ENCODE data around the gene MROH8. TPM values are rescaled to one million over a fixed set of nuclear protein-coding genes. Genes with fewer than 3 reads are reported as not detected.

Gene MROH8
- total RNA-seq, 3 donors from 2014 or later (not counting 1 experiment from before 2014, with no cell fraction given), result 1.7 to 3.2 (median 2.3) TPM

DNA sequence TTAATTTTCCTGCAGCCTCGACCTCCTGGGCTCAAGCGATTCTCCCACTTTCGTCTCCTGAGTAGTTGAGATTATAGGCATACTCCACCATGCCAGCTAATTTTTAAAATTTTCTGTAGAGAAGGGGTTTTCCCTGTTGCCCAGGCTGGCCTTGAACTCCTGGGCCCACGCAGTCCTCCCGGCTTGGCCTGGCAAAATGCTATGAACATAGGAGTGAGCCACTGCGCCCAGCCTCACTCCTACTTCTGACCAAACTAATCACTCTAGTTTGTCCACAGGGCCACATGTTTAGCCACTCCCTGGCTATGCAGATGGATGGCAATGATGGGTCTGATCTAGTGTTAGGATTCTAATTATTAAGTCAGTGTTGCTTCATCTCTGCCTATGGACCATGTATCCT lies 32.1 kb downstream of the MROH8 start:
- intact Hi-C loops (cut with micrococcal nuclease), result no loop called here
- no peaks in the 10 kb centered on the region for H3K4me1 ChIP-seq (ENCODE audit: control insufficient read depth, insufficient read depth, low read length)
- H3K4me3 ChIP-seq (ENCODE audit: low read length), result no peak overlapping the region
- H3K27ac ChIP-seq (ENCODE audit: low read length), result no peak overlapping the region
- H3K36me3 ChIP-seq (ENCODE audit: control insufficient read depth, insufficient read depth, low read length), result no peaks in the 10 kb centered on the region
- TF ChIP-seq, protein P1, sequence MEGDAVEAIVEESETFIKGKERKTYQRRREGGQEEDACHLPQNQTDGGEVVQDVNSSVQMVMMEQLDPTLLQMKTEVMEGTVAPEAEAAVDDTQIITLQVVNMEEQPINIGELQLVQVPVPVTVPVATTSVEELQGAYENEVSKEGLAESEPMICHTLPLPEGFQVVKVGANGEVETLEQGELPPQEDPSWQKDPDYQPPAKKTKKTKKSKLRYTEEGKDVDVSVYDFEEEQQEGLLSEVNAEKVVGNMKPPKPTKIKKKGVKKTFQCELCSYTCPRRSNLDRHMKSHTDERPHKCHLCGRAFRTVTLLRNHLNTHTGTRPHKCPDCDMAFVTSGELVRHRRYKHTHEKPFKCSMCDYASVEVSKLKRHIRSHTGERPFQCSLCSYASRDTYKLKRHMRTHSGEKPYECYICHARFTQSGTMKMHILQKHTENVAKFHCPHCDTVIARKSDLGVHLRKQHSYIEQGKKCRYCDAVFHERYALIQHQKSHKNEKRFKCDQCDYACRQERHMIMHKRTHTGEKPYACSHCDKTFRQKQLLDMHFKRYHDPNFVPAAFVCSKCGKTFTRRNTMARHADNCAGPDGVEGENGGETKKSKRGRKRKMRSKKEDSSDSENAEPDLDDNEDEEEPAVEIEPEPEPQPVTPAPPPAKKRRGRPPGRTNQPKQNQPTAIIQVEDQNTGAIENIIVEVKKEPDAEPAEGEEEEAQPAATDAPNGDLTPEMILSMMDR (IDR thresholded peaks at IDR 0.05), result no peak
- H3K9me3 ChIP-seq (ENCODE audit: control insufficient read depth, insufficient read depth, low read length), result no peaks in the 10 kb centered on the region
- no peaks in the 10 kb centered on the region for H3K36me3 Mint-ChIP-seq
- H3K9me3 Mint-ChIP-seq, result no peaks in the 10 kb centered on the region
- 100% methylated on average over 3 of the region's 6 CpGs for WGBS (ENCODE audit: insufficient coverage)
- no peak for DNase-seq
- no peak overlapping the region for H3K27ac Mint-ChIP-seq
- H3K4me3 Mint-ChIP-seq, result no peak overlapping the region
- no peaks in the 10 kb centered on the region for H3K4me1 Mint-ChIP-seq
- no peaks in the 10 kb centered on the region for H3K27me3 Mint-ChIP-seq (ENCODE audit: low read depth in 2 of 2)
- H3K27me3 ChIP-seq (ENCODE audit: control insufficient read depth, insufficient read depth, low read length), result no peaks in the 10 kb centered on the region
- ATAC-seq, result no peak

DNA sequence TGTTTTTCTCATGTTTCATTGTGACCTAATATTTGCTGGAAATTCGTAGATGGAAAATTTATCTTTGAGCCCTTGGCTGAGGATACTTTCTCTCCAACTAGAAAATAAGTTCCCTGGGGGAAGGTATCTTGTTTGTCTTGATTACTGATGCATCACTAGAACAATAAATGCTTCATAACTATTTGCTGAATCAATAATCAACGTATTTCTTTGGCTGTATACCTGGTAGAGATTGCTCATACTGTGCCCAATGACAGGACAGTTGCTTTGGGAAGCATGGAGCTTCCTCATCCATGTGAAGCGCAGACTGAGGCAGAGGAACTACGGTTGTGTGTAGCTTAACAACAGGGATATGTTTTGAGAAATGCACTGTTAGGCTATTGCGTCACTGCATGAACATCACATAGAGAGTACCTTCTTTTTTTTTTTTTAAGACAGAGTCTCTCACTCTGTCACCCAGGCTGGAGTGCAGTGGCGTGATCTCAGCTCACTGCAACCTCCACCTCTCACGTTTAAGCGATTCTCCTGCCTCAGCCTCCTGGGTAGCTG lies 34.4 kb downstream of the MROH8 start:
- H3K9me3 Mint-ChIP-seq, result no peaks in the 10 kb centered on the region
- H3K4me1 ChIP-seq (ENCODE audit: control insufficient read depth, insufficient read depth, low read length), result no peaks in the 10 kb centered on the region
- DNase-seq (no peak), ATAC-seq (no peak)
- no peak overlapping the region for H3K27ac ChIP-seq (ENCODE audit: low read length)
- no peaks in the 10 kb centered on the region for H3K27me3 ChIP-seq (ENCODE audit: control insufficient read depth, insufficient read depth, low read length)
- no peaks in the 10 kb centered on the region for H3K4me1 Mint-ChIP-seq
- no peaks in the 10 kb centered on the region for H3K36me3 Mint-ChIP-seq
- TF ChIP-seq, protein P1 (IDR thresholded peaks at IDR 0.05), result no peak
- no peak overlapping the region for H3K4me3 Mint-ChIP-seq
- no peaks in the 10 kb centered on the region for H3K36me3 ChIP-seq (ENCODE audit: control insufficient read depth, insufficient read depth, low read length)
- no peak overlapping the region for H3K27ac Mint-ChIP-seq
- H3K27me3 Mint-ChIP-seq (ENCODE audit: low read depth in 2 of 2), result no peaks in the 10 kb centered on the region
- H3K4me3 ChIP-seq (ENCODE audit: low read length), result no peak overlapping the region
- intact Hi-C loops (cut with micrococcal nuclease), result no loop called here
- WGBS (ENCODE audit: insufficient coverage), result 94% methylated on average over 7 of the region's 8 CpGs
- no peaks in the 10 kb centered on the region for H3K9me3 ChIP-seq (ENCODE audit: control insufficient read depth, insufficient read depth, low read length)

DNA sequence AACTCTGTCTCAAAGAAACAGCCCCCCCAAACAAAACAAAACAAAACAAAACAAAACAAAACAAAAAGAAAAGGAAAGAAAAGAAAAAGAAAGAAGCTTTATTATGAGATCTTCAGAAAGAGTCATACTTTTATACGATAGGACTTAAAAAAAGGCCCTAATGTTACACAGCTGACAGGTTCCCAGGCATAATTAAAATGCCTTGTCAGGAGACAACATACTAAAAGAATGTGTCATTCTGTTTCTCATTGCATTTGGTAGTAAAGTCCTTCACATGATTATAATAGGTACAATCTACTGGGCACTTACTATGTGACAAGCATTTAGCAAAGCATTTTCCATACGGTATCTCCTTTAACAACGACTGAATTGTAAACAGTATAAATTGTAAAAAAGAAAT lies 36.6 kb downstream of the MROH8 start:
- intact Hi-C loops (cut with micrococcal nuclease), result no loop called here
- TF ChIP-seq, protein P1 (IDR thresholded peaks at IDR 0.05), result no peak
- Mint-ChIP-seq H3K27me3 (ENCODE audit: low read depth in 2 of 2) (no peaks in the 10 kb centered on the region), H3K4me1 (no peaks in the 10 kb centered on the region), H3K27ac (no peak overlapping the region), H3K36me3 (no peaks in the 10 kb centered on the region), H3K9me3 (no peaks in the 10 kb centered on the region), H3K4me3 (no peak overlapping the region)
- Histone ChIP-seq H3K4me3 (ENCODE audit: low read length) (no peak overlapping the region), H3K27me3 (ENCODE audit: control insufficient read depth, insufficient read depth, low read length) (no peaks in the 10 kb centered on the region), H3K27ac (ENCODE audit: low read length) (no peak overlapping the region), H3K36me3 (ENCODE audit: control insufficient read depth, insufficient read depth, low read length) (no peaks in the 10 kb centered on the region), H3K9me3 (ENCODE audit: control insufficient read depth, insufficient read depth, low read length) (no peaks in the 10 kb centered on the region), H3K4me1 (ENCODE audit: control insufficient read depth, insufficient read depth, low read length) (no peaks in the 10 kb centered on the region)
- ATAC-seq (no peak), DNase-seq (no peak)
- 100% methylated on average over 1 of the region's 3 CpGs for WGBS (ENCODE audit: insufficient coverage)

DNA sequence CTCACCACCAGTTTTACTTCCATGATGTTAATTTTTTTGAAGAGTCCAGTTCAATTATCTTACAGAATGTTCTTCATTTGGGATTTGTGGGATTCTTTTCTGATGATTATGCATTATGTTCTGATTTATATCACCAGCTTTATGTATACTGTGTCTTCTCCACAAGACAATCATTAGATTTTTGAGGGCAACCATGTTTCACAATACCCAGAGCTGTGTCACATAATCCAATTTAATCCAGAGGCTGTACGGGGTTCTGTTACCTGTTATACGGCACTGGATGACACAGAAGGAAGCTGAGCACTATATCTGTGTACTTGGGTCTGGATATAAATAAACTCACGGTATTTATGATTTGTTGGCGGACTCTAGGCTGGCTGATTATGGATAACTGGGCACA lies 41.8 kb downstream of the MROH8 start:
- H3K4me1 Mint-ChIP-seq, result peaks cover 13 to 14% of the 10 kb centered on the region in 2 donors
- Histone ChIP-seq H3K27ac (ENCODE audit: low read length) (no peak overlapping the region), H3K4me3 (ENCODE audit: low read length) (no peak overlapping the region), H3K36me3 (ENCODE audit: control insufficient read depth, insufficient read depth, low read length) (no peaks in the 10 kb centered on the region), H3K9me3 (ENCODE audit: control insufficient read depth, insufficient read depth, low read length) (no peaks in the 10 kb centered on the region), H3K27me3 (ENCODE audit: control insufficient read depth, insufficient read depth, low read length) (no peaks in the 10 kb centered on the region), H3K4me1 (ENCODE audit: control insufficient read depth, insufficient read depth, low read length) (peaks cover 8% of the 10 kb centered on the region)
- no peaks in the 10 kb centered on the region for H3K27me3 Mint-ChIP-seq (ENCODE audit: low read depth in 2 of 2)
- no peak for ATAC-seq
- no peak overlapping the region for H3K4me3 Mint-ChIP-seq
- TF ChIP-seq, protein P1 (IDR thresholded peaks at IDR 0.05), result no peak
- WGBS (ENCODE audit: insufficient coverage), result 95% methylated on average over 4 of the region's 4 CpGs
- H3K27ac Mint-ChIP-seq, result peak overlapping the region; percentile 42 to 63
- no peaks in the 10 kb centered on the region for H3K9me3 Mint-ChIP-seq
- no peak for DNase-seq
- intact Hi-C loops (cut with micrococcal nuclease), result no loop called here
- H3K36me3 Mint-ChIP-seq, result no peaks in the 10 kb centered on the region

Data from natural killer cell (primary cell).